HG03280 (cell line): ENCODE measurements around the gene CREB1.

Experiments used
- ATAC-seq: cut with Tn5 transposase; IDR thresholded peaks from one replicate; pipeline ENCODE4 v1.9.1; 2021; ENCODE audit warnings: mild to moderate bottlenecking, moderate library complexity; ENCODE audit not compliant: unreplicated experiment

Gene CREB1

DNA sequence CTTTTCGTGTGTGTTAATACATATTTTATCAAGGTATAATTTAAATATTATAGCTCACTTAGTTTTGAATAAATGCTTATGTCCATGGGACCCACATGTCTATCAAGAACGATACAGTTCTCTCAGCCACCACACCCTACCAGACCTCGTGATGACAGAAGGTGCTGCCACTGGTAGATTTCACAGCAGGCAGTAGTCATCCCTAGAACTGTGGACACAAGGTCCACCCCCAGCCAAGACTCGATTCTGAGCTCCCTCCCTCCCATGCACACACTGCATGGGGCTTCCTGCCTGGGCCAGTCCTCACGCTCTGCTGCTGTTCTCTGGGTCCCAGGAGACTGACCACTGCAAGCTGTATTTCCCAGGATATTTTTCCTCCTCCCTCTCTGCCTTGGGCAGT, 26.5 kb upstream of the CREB1 start:
- ATAC-seq: peak; percentile 63

DNA sequence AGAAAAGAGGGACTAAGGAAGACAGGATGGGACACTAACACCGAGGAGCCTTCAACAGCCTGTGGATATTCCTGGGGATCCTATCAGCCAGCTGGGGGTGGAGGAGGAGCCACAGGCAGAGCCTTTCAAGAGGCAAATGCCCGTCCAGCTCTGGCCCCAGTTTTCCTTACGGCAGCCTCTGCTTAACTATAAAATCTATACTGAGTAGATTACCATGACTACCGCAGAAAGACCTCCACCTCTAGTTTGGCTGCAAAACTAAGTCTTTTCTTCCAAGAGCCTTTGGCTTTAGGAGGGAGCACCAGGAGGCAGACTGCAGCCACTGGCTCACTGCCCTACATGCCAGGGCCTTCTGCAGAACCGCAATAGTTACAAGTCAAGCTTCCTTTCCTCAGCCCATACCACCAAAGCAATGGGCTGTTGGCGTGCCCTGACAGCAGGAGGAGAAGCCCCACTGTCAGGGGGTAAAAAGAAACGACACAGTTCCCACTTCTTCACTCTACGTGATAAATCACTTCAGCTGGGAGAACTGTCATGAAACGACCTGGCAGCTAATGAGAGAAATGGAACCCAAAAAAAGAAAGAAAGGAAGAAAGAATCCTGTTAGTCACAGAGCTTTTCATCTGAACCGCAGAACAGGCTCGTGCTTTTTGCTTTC, 25.1 kb upstream of the CREB1 start:
- ATAC-seq: no peak

DNA sequence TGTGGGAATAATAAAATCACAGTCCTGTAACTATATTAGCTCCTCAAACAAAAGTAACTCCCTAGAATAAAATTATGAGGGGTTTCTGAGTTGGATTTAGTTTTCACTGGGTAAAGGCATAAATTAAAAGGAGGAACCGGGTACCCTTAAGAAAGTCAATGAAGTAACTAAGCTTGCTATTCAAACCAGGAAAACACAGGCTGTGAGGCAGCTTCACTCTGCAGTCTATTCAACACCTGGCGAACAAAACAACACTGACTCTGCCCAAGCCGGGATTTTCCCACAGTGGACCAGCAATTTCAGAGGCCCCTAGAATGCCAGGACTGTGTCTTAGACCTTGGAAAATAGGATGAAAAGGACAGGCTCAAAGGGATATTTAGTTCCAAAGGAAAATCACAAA, 24.6 kb upstream of the CREB1 start:
- no peak for ATAC-seq

GRCh38 chr2:207505728-207506127, 24.0 kb upstream of the CREB1 start:
- no peak for ATAC-seq

GRCh38 chr2:207506426-207506825, 23.3 kb upstream of the CREB1 start:
- ATAC-seq: peak; percentile 46

DNA sequence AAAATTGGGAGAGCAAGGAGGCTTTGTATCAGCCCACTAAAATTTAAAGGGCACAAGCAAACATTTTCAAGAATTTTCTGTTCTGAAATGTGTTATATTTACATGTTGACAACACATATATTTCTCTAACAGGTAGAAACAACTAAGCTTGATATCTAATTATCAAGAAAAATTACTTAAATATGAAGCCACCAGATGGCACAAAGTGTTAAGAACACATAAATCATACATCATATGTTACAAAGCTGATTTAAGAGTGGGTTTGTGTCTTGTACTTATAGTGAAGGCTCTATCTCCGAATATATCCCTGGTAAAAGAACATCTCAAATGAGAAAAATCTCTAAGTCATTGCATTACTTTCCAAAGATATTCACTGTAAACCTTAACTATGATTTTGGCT, 19.6 kb upstream of the CREB1 start:
- ATAC-seq: no peak

DNA sequence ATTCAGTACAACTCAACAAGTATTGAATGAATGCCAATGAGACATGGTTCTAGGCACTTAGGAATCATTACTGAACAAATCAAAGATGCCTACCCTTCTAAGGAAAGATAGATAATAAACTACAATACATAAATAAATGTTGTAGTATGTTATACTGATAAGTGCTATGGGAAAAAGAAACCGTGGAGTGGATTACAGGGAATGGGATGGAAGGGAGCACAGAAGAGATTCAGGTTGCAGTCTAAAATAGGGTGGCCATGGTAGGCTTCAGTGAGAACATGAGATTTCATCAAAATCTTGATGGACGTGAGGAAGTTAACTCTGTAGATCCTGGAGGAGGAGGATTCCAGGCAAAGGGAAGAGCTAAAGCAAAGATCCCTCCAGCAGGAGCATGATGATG, 17.9 kb upstream of the CREB1 start:
- ATAC-seq: no peak

GRCh38 chr2:207512356-207512755, 17.4 kb upstream of the CREB1 start:
- ATAC-seq: no peak

DNA sequence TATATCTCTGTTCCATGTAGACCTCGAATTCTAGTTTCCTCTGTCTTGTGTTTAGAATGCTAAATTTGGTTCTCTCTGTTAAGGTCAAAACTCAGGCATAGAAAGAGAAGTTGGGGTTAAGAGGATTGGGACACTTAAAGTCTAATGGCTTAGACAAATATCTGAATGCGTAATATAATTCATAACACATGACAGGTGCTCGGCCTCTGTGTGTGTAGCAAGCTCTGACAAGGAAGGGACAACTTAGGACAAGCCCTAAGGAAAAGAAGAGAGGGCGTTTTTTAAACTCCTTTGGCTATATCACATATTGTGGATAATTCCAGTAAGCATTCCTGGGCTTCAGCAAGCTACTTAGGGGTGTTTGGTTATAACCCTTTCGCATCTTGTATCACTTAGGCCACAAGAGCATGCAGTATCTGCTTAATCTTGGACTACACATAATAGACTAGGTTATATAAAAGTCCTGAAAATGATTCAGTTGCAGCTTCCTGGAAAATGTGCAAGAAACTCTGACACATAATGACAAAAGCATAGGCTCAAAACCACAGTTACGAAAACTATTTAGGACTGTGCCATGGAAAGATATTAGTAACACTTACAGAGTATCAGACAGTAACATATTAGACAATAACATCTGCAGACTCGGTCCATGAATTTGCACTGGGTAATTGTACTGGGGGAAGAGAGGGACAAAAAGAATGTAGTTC, 16.1 kb upstream of the CREB1 start:
- ATAC-seq: no peak

- ATAC-seq: no peak
Observed at GRCh38 chr2:207514451-207514850, 15.3 kb upstream of the CREB1 start.

GRCh38 chr2:207515671-207516070, 14.1 kb upstream of the CREB1 start:
- no peak for ATAC-seq

- ATAC-seq: no peak
Observed at GRCh38 chr2:207516206-207516605, 13.6 kb upstream of the CREB1 start.

DNA sequence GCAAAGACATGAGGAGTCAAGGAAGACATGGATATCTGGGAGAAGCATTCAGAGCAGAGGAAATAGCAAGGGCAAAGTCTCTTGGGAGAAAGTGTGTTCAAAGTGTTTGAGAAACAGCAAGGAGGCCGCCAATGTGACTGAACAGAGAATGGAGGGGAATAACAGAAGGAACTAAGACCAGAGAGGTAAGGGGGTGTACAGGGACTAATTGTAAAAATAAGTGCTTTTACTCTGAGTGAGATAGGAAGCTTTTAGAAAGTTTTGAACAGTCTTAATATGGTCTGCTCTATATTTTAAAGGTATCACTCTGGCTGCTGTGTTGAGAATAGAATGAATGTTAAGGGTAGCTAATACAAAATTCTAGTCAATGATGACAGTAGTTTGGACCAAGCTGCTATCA, 6.8 kb upstream of the CREB1 start:
- no peak for ATAC-seq

DNA sequence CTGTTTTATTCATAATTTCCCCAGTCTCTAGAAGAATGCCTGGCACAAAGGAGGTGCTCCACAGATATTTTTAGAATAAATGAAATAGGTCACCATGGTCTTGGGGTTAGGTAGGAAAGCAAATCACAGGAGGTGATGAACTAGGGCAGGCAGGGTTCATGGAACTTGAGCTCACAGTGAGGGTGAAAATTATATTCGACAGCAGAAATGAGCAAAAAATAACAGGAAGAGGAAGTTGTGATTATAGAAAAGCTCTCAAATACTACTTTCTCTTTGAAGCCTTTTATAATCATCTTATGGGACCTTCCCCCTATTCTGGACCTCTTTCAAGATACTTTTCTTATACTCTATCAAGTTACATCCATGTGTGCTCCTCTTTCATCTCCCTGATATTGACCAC, 4.5 kb upstream of the CREB1 start:
- no peak for ATAC-seq

- peak; percentile 8 for ATAC-seq
Observed at GRCh38 chr2:207528980-207529329, 807 bp upstream of the CREB1 start.

- ATAC-seq: peak; percentile 10
Observed at GRCh38 chr2:207530160-207531031, 634 bp downstream of the CREB1 start.

DNA sequence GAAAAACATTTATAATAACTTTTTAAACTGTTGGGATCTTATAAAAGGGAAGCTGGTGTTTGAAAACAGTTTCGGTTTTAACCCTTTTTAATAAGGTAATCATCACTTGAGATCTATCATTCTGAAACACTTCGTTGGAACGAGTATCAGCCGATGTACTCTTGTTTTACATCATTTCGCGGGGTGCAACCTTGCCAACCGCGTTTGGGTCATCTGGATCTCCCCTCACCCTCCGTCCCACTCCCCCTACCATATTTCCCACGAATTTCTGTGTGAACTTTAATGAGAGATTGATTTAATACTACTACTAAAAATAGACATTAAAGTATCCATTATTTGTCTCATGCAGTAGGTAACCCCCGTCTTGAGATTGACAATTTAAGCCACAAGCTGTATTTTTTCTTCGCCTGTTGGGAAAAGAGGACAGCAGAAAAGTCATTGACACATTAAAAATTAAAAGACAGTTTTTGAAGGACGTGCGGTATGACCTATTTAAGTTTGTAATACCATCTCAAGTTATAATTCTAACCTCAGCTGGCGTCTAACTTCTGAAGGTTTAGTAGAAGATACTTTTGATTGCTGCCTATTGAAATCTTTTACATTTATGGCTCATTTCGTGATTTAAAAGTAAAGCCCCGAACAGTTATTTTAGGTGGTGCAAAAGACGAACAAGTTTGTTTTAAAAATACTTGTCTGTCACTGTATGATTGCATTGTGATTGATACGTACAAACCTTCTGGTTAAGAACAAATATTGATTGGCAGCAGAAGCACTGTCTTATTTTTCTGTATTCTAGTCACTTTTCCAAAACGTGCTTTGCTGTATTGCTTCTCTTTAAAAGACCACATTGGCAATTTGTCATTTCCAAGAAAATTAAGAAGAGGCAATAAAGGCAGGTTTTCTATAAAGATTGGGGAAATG, 1.5 kb downstream of the CREB1 start:
- ATAC-seq: no peak

GRCh38 chr2:207532676-207533075, 2.9 kb downstream of the CREB1 start:
- ATAC-seq: no peak

GRCh38 chr2:207533461-207534008, 3.8 kb downstream of the CREB1 start:
- no peak for ATAC-seq

GRCh38 chr2:207534417-207534816, 4.7 kb downstream of the CREB1 start:
- ATAC-seq: no peak

- ATAC-seq: no peak
Observed at GRCh38 chr2:207539470-207539869, 9.7 kb downstream of the CREB1 start.
